DOHH2 (cell line): ENCODE measurements around the gene AKAP13.

ENCODE experiments used
- H3F3A ChIP-seq: fragments of 200-600 bp; sonication (generic), shearing (Covaris generic); 2 replicates; pipeline ENCODE4 v1.6.0; 2016; ENCODE audit warnings: antibody characterized with exemption, mild to moderate bottlenecking; ENCODE audit not compliant: control insufficient read depth, insufficient read depth
- H3K27ac ChIP-seq: fragments of 200-600 bp; sonication (generic); 2 replicates; pipeline ENCODE4 v1.5.1; 2014; ENCODE audit warnings: low read depth, mild to moderate bottlenecking, low read length, moderate library complexity
- H3K27me3 ChIP-seq: fragments of 200-600 bp; sonication (generic); 2 replicates; pipeline ENCODE4 v1.6.1; 2014; ENCODE audit warnings: mild to moderate bottlenecking, low read length, mixed read lengths; ENCODE audit not compliant: control insufficient read depth
- H3K36me3 ChIP-seq: fragments of 200-600 bp; sonication (generic); 2 replicates; pipeline ENCODE4 v1.6.1; 2014; ENCODE audit warnings: mild to moderate bottlenecking, low read length, moderate library complexity, mixed read lengths; ENCODE audit not compliant: control insufficient read depth
- H3K4me1 ChIP-seq: fragments of 200-600 bp; sonication (generic); 2 replicates; pipeline ENCODE4 v1.6.1; 2014; ENCODE audit warnings: mild to moderate bottlenecking, low read length, mixed read lengths; ENCODE audit not compliant: control insufficient read depth
- H3K4me2 ChIP-seq: fragments of 200-600 bp; sonication (generic); 2 replicates; pipeline ENCODE4 v1.6.0; 2014; ENCODE audit warnings: mild to moderate bottlenecking, low read length, moderate library complexity
- H3K4me3 ChIP-seq: fragments of 200-600 bp; sonication (generic); 2 replicates; pipeline ENCODE4 v1.5.1; 2014; ENCODE audit warnings: mild to moderate bottlenecking, low read length, mixed read lengths
- H3K79me2 ChIP-seq: fragments of 200-600 bp; sonication (generic); 2 replicates; pipeline ENCODE4 v1.6.1; 2014; ENCODE audit warnings: mild to moderate bottlenecking, low read length, mixed read lengths; ENCODE audit not compliant: control insufficient read depth
- H3K9me2 ChIP-seq: fragments of 200-600 bp; sonication (generic); replicated peaks from 2 replicates; pipeline ENCODE4 v1.6.1; 2014; ENCODE audit warnings: mild to moderate bottlenecking, low read length, mixed read lengths; ENCODE audit not compliant: control insufficient read depth
- H3K9me3 ChIP-seq: fragments of 200-600 bp; sonication (generic); 2 replicates; pipeline ENCODE4 v1.6.1; 2014; ENCODE audit warnings: antibody characterized with exemption, low read length, mixed read lengths; ENCODE audit not compliant: control insufficient read depth, insufficient read depth
- H4K20me1 ChIP-seq: fragments of 200-600 bp; sonication (generic); 2 replicates; pipeline ENCODE4 v1.6.0; 2014; ENCODE audit warnings: low read depth, mild to moderate bottlenecking, antibody characterized with exemption, low read length, moderate library complexity; ENCODE audit not compliant: control insufficient read depth, insufficient read depth
- CTCF ChIP-seq: fragments of 200-600 bp; sonication (generic); IDR thresholded peaks from one replicate; pipeline ENCODE4 v1.5.1; 2014; ENCODE audit warnings: antibody characterized with exemption, mild to moderate bottlenecking, low read depth, low read length; ENCODE audit not compliant: poor library complexity, severe bottlenecking
- EZH2phosphoT487 ChIP-seq: fragments of 200-600 bp; sonication (generic); IDR thresholded peaks from 2 replicates; pipeline ENCODE4 v1.6.1; 2017; ENCODE audit warnings: borderline replicate concordance, mild to moderate bottlenecking, antibody characterized with exemption, low read length, moderate library complexity, mixed read lengths

The AKAP13 gene

GRCh38 chr15:85587707-85588411, 207.5 kb downstream of the AKAP13 start:
- Histone ChIP-seq H3K4me3 (no peak overlapping the region), H3K79me2 (peaks cover 32% of the 10 kb centered on the region), H3K27me3 (no peaks in the 10 kb centered on the region), H4K20me1 (no peaks in the 10 kb centered on the region; the same call in 1 of the 2 replicates), H3K4me2 (no peak overlapping the region), H3K9me2 (no peaks in the 10 kb centered on the region), H3K27ac (no peak overlapping the region), H3K36me3 (peaks cover 46% of the 10 kb centered on the region), H3K9me3 (no peaks in the 10 kb centered on the region), H3F3A (no peaks in the 10 kb centered on the region), H3K4me1 (peaks cover 21% of the 10 kb centered on the region)
- TF ChIP-seq CTCF (no peak), EZH2phosphoT487 (no peak)

- TF ChIP-seq CTCF, result no peak
- TF ChIP-seq EZH2phosphoT487, result no peak
- H3K36me3 ChIP-seq, result peaks cover 39% of the 10 kb centered on the region
- no peaks in the 10 kb centered on the region for H3K9me3 ChIP-seq
- H3F3A ChIP-seq, result no peaks in the 10 kb centered on the region
- no peak overlapping the region for H3K4me3 ChIP-seq
- H3K9me2 ChIP-seq, result no peaks in the 10 kb centered on the region
- peaks cover 24% of the 10 kb centered on the region for H3K79me2 ChIP-seq
- peaks cover 13% of the 10 kb centered on the region for H3K4me1 ChIP-seq
- no peak overlapping the region for H3K4me2 ChIP-seq
- H4K20me1 ChIP-seq, result no peaks in the 10 kb centered on the region; the same call in 1 of the 2 replicates
- no peaks in the 10 kb centered on the region for H3K27me3 ChIP-seq
- H3K27ac ChIP-seq, result no peak overlapping the region
Observed at GRCh38 chr15:85588677-85589076, 208.3 kb downstream of the AKAP13 start.

- Histone ChIP-seq H3K27ac (no peak overlapping the region), H3K9me2 (no peaks in the 10 kb centered on the region)
Observed at GRCh38 chr15:85589851-85590250, 209.4 kb downstream of the AKAP13 start.

More at GRCh38 chr15:85589851-85590250, 209.4 kb downstream of the AKAP13 start:
- no peak overlapping the region for H3K4me3 ChIP-seq
- H3K4me1 ChIP-seq, result peaks cover 1% of the 10 kb centered on the region
- TF ChIP-seq CTCF (no peak), EZH2phosphoT487 (no peak)
- no peaks in the 10 kb centered on the region; the same call in 1 of the 2 replicates for H4K20me1 ChIP-seq
- no peaks in the 10 kb centered on the region for H3F3A ChIP-seq
- no peak overlapping the region for H3K4me2 ChIP-seq
- H3K9me3 ChIP-seq, result no peaks in the 10 kb centered on the region
- H3K27me3 ChIP-seq, result no peaks in the 10 kb centered on the region
- peaks cover 31% of the 10 kb centered on the region for H3K36me3 ChIP-seq
- H3K79me2 ChIP-seq, result peaks cover 12% of the 10 kb centered on the region
